Trophoblast cell (in vitro differentiated cells and primary cell): ENCODE results near the gene SHROOM2.
A peak's percentile ranks its signal among the peaks of the same experiment; 100 is the strongest.

Experiments used
- DNase-seq, 2 donors: peaks; one replicate each; pipeline ENCODE4 v3.0.0-alpha.2; 2016
- H2AFZ ChIP-seq: 2 replicates; pipeline ENCODE4 v1.6.1; 2013; ENCODE audit warnings: low read length, moderate library complexity, mild to moderate bottlenecking; ENCODE audit not compliant: insufficient read depth, poor library complexity
- H2AK5ac ChIP-seq: 2 replicates; pipeline ENCODE4 v1.6.1; 2013; ENCODE audit warnings: mild to moderate bottlenecking, low read length
- H2BK120ac ChIP-seq: 2 replicates; pipeline ENCODE4 v1.6.1; 2013; ENCODE audit warnings: low read length, mild to moderate bottlenecking, moderate library complexity; ENCODE audit not compliant: insufficient read depth, poor library complexity
- H2BK12ac ChIP-seq: 2 replicates; pipeline ENCODE4 v1.6.1; 2013; ENCODE audit warnings: mild to moderate bottlenecking, low read length, moderate library complexity
- H2BK5ac ChIP-seq: 2 replicates; pipeline ENCODE4 v1.6.1; 2013; ENCODE audit warnings: low read length, low read depth, moderate library complexity, mild to moderate bottlenecking; ENCODE audit not compliant: poor library complexity
- H3K14ac ChIP-seq: 2 replicates; pipeline ENCODE4 v1.6.1; 2013; ENCODE audit warnings: mild to moderate bottlenecking, low read length
- H3K18ac ChIP-seq: 2 replicates; pipeline ENCODE4 v1.6.1; 2013; ENCODE audit warnings: mild to moderate bottlenecking, low read length
- H3K23ac ChIP-seq: 2 replicates; pipeline ENCODE4 v1.6.1; 2013; ENCODE audit warnings: low read length
- H3K27ac ChIP-seq: 2 replicates; pipeline ENCODE4 v1.5.1; 2013; ENCODE audit warnings: low read depth, mild to moderate bottlenecking, inconsistent platforms, low read length, moderate library complexity
- H3K27me3 ChIP-seq: 2 replicates; pipeline ENCODE4 v1.6.1; 2013; ENCODE audit warnings: inconsistent platforms, mild to moderate bottlenecking, low read length, moderate library complexity; ENCODE audit not compliant: insufficient read depth
- H3K36me3 ChIP-seq, 2 experiments: 1 replicate in 1 of 2; 2 replicates in 1 of 2; pipeline ENCODE4 v1.6.1; 2013; ENCODE audit warnings: low read length in 2 of 2, mild to moderate bottlenecking in 2 of 2, moderate library complexity in 1 of 2; ENCODE audit not compliant: insufficient read depth in 2 of 2, control insufficient read depth in 1 of 2
- H3K4ac ChIP-seq: 2 replicates; pipeline ENCODE4 v1.6.1; 2013; ENCODE audit warnings: low read depth, mild to moderate bottlenecking, low read length, moderate library complexity
- H3K4me1 ChIP-seq, 2 experiments: 1 replicate in 1 of 2; 2 replicates in 1 of 2; pipeline ENCODE4 v1.6.1; 2013; ENCODE audit warnings: low read length in 2 of 2, mild to moderate bottlenecking in 2 of 2, moderate library complexity in 1 of 2; ENCODE audit not compliant: insufficient read depth in 2 of 2, control insufficient read depth in 1 of 2
- H3K4me2 ChIP-seq: 2 replicates; pipeline ENCODE4 v1.6.1; 2013; ENCODE audit warnings: inconsistent platforms, mild to moderate bottlenecking, low read length, moderate library complexity
- H3K4me3 ChIP-seq: 2 replicates; pipeline ENCODE4 v1.5.1; 2013; ENCODE audit warnings: mild to moderate bottlenecking, low read depth, low read length, inconsistent platforms
- H3K79me1 ChIP-seq: one replicate; pipeline ENCODE4 v1.6.1; 2013; ENCODE audit warnings: low read length
- H3K79me2 ChIP-seq: 2 replicates; pipeline ENCODE4 v1.6.1; 2013; ENCODE audit warnings: low read length, mild to moderate bottlenecking; ENCODE audit not compliant: control insufficient read depth, insufficient read depth, poor library complexity
- H3K9ac ChIP-seq: 2 replicates; pipeline ENCODE4 v1.6.1; 2013; ENCODE audit warnings: mild to moderate bottlenecking, low read length
- H3K9me3 ChIP-seq: 2 replicates; pipeline ENCODE4 v1.6.1; 2013; ENCODE audit warnings: low read depth, mild to moderate bottlenecking, control low read depth, inconsistent platforms, low read length; ENCODE audit not compliant: insufficient read depth
- H4K12ac ChIP-seq: 2 replicates; pipeline ENCODE4 v1.6.1; 2013; ENCODE audit warnings: low read depth, mild to moderate bottlenecking, low read length, moderate library complexity
- H4K8ac ChIP-seq: 2 replicates; pipeline ENCODE4 v1.6.1; 2013; ENCODE audit warnings: low read depth, mild to moderate bottlenecking, low read length, moderate library complexity
- H4K91ac ChIP-seq: one replicate; pipeline ENCODE4 v1.6.1; 2013; ENCODE audit warnings: low read depth, mild to moderate bottlenecking, low read length, moderate library complexity
- WGBS: extraction: QIAGEN DNeasy Blood & Tissue Kit; methylation state at CpG from one replicate; pipeline ENCODE4 v1.1.7; 2013; ENCODE audit warnings: missing lambda C conversion rate; ENCODE audit not compliant: insufficient read length, insufficient coverage; ENCODE audit errors: extremely low coverage; 5-methylcytosine and 5-hydroxymethylcytosine counted together

Gene SHROOM2

GRCh38 chrX:9905288-9905687 lies 119.1 kb downstream of the SHROOM2 start:
- no peak overlapping the region for H3K14ac ChIP-seq
- WGBS: no CpG with 5 or more reads among the region's 17 CpGs
- no peak overlapping the region for H3K4ac ChIP-seq
- H2AK5ac ChIP-seq: no peak overlapping the region
- H4K12ac ChIP-seq: no peak overlapping the region
- no peak overlapping the region for H3K9ac ChIP-seq
- peak; percentile 35 to 62 for DNase-seq
- no peaks in the 10 kb centered on the region for H3K79me2 ChIP-seq
- H2BK120ac ChIP-seq: no peak overlapping the region
- H4K91ac ChIP-seq: no peak overlapping the region
- no peak overlapping the region for H3K27ac ChIP-seq
- H3K9me3 ChIP-seq: no peaks in the 10 kb centered on the region
- no peak overlapping the region for H2BK12ac ChIP-seq
- no peak overlapping the region for H2BK5ac ChIP-seq
- H3K4me3 ChIP-seq: no peak overlapping the region
- no peak overlapping the region for H3K4me2 ChIP-seq
- H3K23ac ChIP-seq: no peak overlapping the region
- H3K4me1 ChIP-seq: peaks cover 3 to 4% of the 10 kb centered on the region in 2 experiments
- no peaks in the 10 kb centered on the region for H3K79me1 ChIP-seq
- H3K18ac ChIP-seq: no peak overlapping the region
- peaks cover 6 to 9% of the 10 kb centered on the region in 2 experiments for H3K36me3 ChIP-seq
- no peaks in the 10 kb centered on the region for H3K27me3 ChIP-seq
- H4K8ac ChIP-seq: no peak overlapping the region
- no peak overlapping the region for H2AFZ ChIP-seq

GRCh38 chrX:9905721-9906120 lies 119.5 kb downstream of the SHROOM2 start:
- H3K4me2 ChIP-seq: no peak overlapping the region
- H3K18ac ChIP-seq: no peak overlapping the region
- H3K4me3 ChIP-seq: no peak overlapping the region
- no peak overlapping the region for H2BK12ac ChIP-seq
- no peak overlapping the region for H3K14ac ChIP-seq
- H3K27ac ChIP-seq: no peak overlapping the region
- H3K4me1 ChIP-seq: peaks cover 3 to 4% of the 10 kb centered on the region in 2 experiments
- H3K4ac ChIP-seq: no peak overlapping the region
- no peaks in the 10 kb centered on the region for H3K27me3 ChIP-seq
- no peak overlapping the region for H4K8ac ChIP-seq
- H3K79me2 ChIP-seq: no peaks in the 10 kb centered on the region
- no peaks in the 10 kb centered on the region for H3K79me1 ChIP-seq
- no peaks in the 10 kb centered on the region for H3K9me3 ChIP-seq
- no peak overlapping the region for H4K91ac ChIP-seq
- no peak overlapping the region for H3K9ac ChIP-seq
- no peak overlapping the region for H3K23ac ChIP-seq
- H2BK5ac ChIP-seq: no peak overlapping the region
- H2AFZ ChIP-seq: no peak overlapping the region
- H2BK120ac ChIP-seq: no peak overlapping the region
- WGBS: no CpG with 5 or more reads among the region's 5 CpGs
- no peak overlapping the region for H2AK5ac ChIP-seq
- H4K12ac ChIP-seq: no peak overlapping the region
- peaks cover 6 to 9% of the 10 kb centered on the region in 2 experiments for H3K36me3 ChIP-seq
- no peak for DNase-seq

GRCh38 chrX:9906919-9907318 lies 120.7 kb downstream of the SHROOM2 start:
- DNase-seq: peak; percentile 13 to 40
- H3K4ac ChIP-seq: no peak overlapping the region
- H3K18ac ChIP-seq: no peak overlapping the region
- H2BK5ac ChIP-seq: no peak overlapping the region
- peaks cover 2 to 7% of the 10 kb centered on the region in 2 experiments for H3K36me3 ChIP-seq
- no peak overlapping the region for H2AFZ ChIP-seq
- no peaks in the 10 kb centered on the region for H3K9me3 ChIP-seq
- peaks cover 1% of the 10 kb centered on the region for H3K79me1 ChIP-seq
- H3K9ac ChIP-seq: no peak overlapping the region
- H3K23ac ChIP-seq: no peak overlapping the region
- no peak overlapping the region for H2AK5ac ChIP-seq
- no peak overlapping the region for H4K91ac ChIP-seq
- H3K4me1 ChIP-seq: peaks cover 4 to 11% of the 10 kb centered on the region in 2 experiments
- WGBS: no CpG with 5 or more reads among the region's 10 CpGs
- no peak overlapping the region for H4K8ac ChIP-seq
- H2BK120ac ChIP-seq: no peak overlapping the region
- H3K4me2 ChIP-seq: no peak overlapping the region
- no peak overlapping the region for H4K12ac ChIP-seq
- H3K79me2 ChIP-seq: peaks cover 2% of the 10 kb centered on the region
- no peak overlapping the region for H3K14ac ChIP-seq
- H3K27me3 ChIP-seq: no peaks in the 10 kb centered on the region
- no peak overlapping the region for H3K4me3 ChIP-seq
- H2BK12ac ChIP-seq: no peak overlapping the region
- peak overlapping the region; percentile 17 for H3K27ac ChIP-seq

GRCh38 chrX:9907645-9908387 lies 121.6 kb downstream of the SHROOM2 start:
- H4K12ac ChIP-seq: no peak overlapping the region
- no peak overlapping the region for H3K14ac ChIP-seq
- no peaks in the 10 kb centered on the region for H3K27me3 ChIP-seq
- no peak overlapping the region for H2AK5ac ChIP-seq
- peaks cover 2 to 8% of the 10 kb centered on the region in 2 experiments for H3K36me3 ChIP-seq
- no peak for DNase-seq
- peaks cover 10 to 17% of the 10 kb centered on the region in 2 experiments for H3K4me1 ChIP-seq
- no peak overlapping the region for H3K23ac ChIP-seq
- H3K9me3 ChIP-seq: no peaks in the 10 kb centered on the region
- no peak overlapping the region for H2BK5ac ChIP-seq
- WGBS: no CpG with 5 or more reads among the region's 8 CpGs
- H3K79me1 ChIP-seq: peaks cover 6% of the 10 kb centered on the region
- no peak overlapping the region for H2BK12ac ChIP-seq
- H3K4me3 ChIP-seq: no peak overlapping the region
- no peak overlapping the region for H3K4ac ChIP-seq
- no peak overlapping the region for H2AFZ ChIP-seq
- peak overlapping the region; percentile 17 for H3K27ac ChIP-seq
- H2BK120ac ChIP-seq: no peak overlapping the region
- peaks cover 5% of the 10 kb centered on the region for H3K79me2 ChIP-seq
- H3K4me2 ChIP-seq: no peak overlapping the region
- H3K9ac ChIP-seq: no peak overlapping the region
- H3K18ac ChIP-seq: no peak overlapping the region
- H4K91ac ChIP-seq: no peak overlapping the region
- no peak overlapping the region for H4K8ac ChIP-seq
